HG02884 (cell line): Measurements from ENCODE around the gene ARF1.
A peak's percentile ranks its signal among the peaks of the same experiment; 100 is the strongest.

Experiments
- ATAC-seq: cut with Tn5 transposase; IDR thresholded peaks from one replicate; pipeline ENCODE4 v1.9.1; 2021; ENCODE audit warnings: mild to moderate bottlenecking, moderate library complexity; ENCODE audit not compliant: unreplicated experiment

ARF1 gene

DNA sequence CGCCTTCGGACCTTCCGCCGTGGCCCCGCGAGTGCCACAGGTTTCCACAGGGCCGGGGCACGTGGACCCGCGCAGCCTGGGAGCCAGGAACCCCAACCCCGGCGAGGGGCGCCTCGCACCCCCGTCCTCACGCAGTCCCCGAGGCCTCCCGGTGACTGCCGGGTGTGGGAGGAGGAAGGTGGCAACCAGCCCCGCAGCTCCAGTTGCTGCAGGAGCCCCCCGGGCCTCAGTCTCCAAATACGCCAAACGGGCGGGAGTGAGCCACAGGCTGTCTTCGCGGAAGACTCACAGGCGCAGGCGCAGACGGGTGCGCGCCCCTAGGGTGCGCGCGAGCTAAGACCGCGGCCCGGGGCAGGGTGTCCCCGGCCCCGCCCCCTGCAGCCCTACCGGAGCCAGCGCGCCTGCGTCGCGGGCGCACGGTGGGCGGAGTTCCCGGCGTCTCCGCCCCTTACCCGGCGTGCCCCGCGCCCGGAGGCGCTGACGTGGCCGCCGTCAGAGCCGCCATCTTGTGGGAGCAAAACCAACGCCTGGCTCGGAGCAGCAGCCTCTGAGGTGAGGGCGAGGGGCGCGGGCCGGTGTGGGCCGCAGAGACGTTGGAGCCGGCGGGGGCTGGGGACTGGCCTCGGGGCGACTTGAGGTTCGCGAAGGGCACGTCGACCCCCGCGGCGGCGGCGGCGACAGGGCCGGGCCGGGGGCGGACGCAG, at the start of gene ARF1:
TSS of gene ARF1 (plus strand) at position 495 of the 704 bp plus-strand sequence. CDS start 14,407 bp downstream, outside the sequence.
- peak; percentile 73 for ATAC-seq

DNA sequence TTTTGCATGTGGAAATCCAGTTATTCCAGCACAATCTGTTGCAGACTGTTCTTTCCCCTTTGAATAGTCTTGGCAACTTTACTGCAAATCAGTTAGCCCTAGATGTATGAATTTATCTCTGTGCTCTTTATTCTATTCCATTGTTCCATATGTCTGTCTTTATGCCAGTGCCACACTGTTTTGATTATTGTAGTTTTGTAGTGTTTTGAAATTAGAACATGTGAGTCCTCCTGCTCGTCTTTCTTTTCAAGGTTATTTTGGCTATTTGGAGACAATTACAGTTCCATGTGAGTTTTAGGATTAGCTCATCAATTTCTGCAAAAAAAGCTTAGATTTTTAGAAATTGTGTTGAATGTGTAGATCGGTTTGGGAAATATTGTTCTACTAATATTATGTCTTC, 49.1 kb upstream of the ARF1 start:
- ATAC-seq, result no peak

DNA sequence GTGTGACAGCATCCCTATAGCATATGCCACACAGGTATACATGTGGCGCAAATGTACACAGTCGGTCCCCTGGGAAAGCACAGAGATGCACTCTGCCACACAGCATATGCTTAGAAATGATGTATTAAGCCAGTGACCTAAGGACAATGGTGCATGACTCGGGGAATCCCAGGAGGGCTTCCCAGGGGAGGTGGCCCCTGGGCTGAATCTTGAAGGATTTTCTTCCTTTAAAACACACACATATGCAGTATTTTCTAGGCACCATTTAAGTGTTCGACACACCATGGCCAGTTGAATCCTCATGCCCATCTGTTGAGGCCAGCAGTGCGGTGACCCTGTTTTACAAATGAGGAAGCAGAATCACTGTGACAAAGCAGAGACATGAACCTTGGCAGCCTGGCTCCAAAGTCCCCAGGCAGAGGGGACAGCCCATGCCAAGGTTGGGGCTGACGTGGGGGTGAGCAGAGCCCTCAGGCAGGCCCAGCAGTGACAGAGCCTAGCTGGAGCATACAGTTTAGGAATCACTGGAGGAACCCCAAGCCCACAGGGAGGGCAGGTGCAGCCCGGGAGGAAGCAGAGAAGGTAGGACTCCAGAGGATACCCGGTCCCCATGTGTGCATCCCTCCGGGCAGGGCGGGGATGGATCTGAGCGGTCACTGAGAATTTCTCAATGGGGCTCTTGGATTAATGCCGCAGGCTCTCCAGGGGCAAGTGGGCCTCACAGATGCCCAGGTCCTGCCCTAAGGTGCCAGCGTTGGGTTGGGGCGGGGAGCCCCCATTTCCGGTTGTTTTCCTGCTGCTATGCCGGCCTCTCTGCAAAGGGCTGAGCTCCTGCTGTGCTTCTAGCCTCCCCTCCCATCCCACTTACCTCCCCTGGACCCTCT, 47.3 kb upstream of the ARF1 start:
- ATAC-seq, result no peak

DNA sequence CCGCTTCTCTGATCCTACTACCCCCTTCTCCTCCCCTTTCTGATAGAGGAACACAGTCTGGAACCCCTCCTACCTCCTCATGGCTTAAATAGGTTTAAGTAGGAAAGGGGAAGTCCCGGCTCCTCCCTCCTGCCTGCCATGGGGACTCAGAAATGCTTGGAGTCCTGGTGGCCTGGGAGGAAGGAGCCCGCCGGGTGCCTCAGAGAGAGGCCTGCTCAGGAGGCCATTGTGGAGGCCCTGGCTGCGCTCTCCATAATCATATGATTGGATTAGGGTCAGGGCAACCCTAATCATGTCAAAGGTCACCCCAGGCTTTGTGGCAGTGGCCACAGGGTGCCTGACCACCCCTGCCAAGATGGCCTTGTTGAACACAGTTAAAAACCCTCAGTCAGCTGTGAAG, 46.7 kb upstream of the ARF1 start:
- no peak for ATAC-seq

DNA sequence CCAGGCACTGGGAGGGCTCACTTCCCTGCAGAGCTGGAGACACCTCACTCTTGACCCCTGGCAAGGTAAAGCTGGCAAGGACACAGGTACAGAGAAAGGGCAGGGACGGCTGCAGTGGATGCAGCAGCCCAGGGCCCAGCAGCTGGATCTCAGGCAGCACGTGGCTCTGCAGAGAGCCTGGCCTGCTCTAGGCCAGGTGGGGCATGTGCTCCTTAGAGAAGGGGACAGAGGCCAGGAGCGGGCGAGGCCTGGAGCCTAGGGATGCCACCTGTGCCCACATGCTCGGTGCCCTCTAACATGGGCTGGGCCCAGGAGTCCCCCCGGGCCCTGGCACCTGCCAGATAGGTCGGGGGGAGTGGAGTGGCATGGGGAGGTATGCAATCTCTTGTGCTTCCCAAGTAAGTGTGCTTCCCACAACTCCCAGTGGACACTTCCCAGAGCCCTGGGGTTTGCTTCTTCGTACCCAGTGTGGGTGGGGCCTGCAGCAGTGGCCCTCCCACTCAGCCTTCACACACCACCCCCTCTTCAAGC, 45.7 kb upstream of the ARF1 start:
- no peak for ATAC-seq

GRCh38 chr1:228037401-228038386, 44.8 kb upstream of the ARF1 start:
- ATAC-seq, result peak; percentile 82

- ATAC-seq, result no peak
These were observed 44.0 kb upstream of the ARF1 start for GRCh38 chr1:228038387-228039005.

- ATAC-seq, result no peak
These were observed 43.3 kb upstream of the ARF1 start for GRCh38 chr1:228039006-228039903.

GRCh38 chr1:228039986-228040385, 42.5 kb upstream of the ARF1 start:
- no peak for ATAC-seq

DNA sequence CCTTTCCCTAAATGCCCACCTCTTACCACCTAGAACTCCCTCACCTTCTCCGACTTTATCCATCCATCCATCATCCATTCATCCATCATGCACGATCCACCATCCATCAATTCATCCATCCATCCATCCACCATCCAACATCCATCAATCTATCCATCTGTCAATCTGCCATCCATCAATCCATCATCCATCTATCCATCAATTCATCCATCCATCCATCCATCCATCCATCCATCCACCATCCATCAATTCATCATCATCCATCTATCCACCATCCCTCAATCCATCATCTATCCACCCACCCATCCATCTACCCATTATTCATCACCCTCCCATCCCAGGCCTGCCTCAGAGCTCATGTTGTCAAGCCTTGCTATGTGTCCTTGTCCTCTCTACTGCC, 41.2 kb upstream of the ARF1 start:
- no peak for ATAC-seq

DNA sequence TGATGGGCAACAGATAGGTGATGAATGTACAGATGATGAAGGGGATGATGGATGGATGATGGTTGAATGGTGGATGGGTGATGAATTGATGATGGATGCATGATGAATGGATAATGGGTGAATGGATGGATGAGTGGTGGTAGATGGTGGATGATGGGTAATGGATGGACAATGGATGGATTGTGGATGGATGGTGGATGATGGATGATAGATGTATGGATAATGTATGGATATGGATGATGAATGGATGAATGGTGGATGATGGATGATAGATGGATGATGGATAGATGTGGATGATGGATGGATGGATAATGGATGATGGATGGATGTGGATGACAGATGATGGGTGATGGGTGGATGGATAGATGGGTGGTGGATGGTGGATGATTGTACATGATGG, 40.0 kb upstream of the ARF1 start:
- no peak for ATAC-seq

GRCh38 chr1:228043281-228043848, 39.1 kb upstream of the ARF1 start:
- ATAC-seq, result no peak

- ATAC-seq, result no peak
These were observed 37.5 kb upstream of the ARF1 start for GRCh38 chr1:228044961-228045360.

DNA sequence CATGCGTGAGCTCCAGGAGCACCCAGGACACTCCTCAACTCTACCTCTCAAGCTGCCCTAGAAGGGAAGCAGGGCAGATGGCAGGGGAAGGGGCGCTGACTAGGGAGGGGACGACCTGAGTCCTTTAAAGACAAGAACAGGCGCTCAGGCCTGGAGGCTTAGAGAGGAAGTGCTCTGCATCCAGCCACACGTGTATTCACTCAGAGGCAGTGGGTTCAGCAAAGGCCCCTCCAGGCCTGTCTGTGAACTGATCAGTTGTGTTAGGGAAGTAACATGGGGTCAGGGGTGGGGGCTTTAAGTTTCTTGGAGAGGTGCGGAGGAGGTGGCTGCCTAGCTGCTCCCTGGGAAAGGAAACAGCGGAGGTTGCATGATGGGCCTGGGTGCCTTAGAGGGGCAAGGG, 37.1 kb upstream of the ARF1 start:
- no peak for ATAC-seq

DNA sequence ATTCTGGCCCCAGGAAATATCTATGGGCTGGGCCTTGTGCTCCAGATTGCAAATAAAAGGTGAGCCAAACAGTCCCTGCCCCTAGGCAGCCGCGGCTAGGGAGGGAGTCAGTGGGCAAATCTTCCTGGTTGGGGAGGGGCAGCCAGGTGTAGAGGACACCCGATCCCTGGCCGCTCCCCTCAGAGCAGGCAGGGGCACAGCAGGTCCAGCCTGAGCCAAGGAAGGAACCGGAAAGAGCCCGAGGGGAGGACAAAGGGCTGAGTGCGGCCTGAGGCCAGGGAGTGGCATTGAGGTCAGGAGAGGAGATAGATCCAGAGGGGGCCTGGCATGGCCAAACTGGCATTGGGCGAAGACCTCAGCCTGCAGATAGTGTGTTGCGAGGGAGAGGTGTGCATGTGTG, 36.6 kb upstream of the ARF1 start:
- no peak for ATAC-seq

- no peak for ATAC-seq
These were observed 35.9 kb upstream of the ARF1 start for GRCh38 chr1:228046421-228047182.

DNA sequence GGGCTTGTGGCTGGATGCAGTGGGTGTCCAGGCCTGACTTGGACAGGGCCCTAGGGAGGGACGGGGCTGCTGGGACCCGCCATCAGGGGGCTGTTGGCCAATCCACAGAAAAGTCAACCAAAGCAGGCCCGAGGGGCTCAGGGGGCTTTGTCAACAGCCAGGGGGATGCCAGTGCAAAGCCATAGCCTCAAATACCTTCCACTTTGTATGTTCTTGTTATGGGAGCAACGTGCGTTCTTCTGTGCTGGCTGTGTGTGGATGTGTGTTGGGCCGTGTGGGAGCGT, 35.4 kb upstream of the ARF1 start:
- ATAC-seq, result no peak

GRCh38 chr1:228048120-228048519, 34.4 kb upstream of the ARF1 start:
- no peak for ATAC-seq
